GM19193 (cell line): ENCODE data around the gene ATF4.

ENCODE experiments used
- POLR2A ChIP-seq: IDR thresholded peaks from 4 replicates; pipeline ENCODE4 v1.6.1; 2011; ENCODE audit not compliant: insufficient read depth, insufficient read length; ENCODE audit errors: extremely low read depth

Gene ATF4

DNA sequence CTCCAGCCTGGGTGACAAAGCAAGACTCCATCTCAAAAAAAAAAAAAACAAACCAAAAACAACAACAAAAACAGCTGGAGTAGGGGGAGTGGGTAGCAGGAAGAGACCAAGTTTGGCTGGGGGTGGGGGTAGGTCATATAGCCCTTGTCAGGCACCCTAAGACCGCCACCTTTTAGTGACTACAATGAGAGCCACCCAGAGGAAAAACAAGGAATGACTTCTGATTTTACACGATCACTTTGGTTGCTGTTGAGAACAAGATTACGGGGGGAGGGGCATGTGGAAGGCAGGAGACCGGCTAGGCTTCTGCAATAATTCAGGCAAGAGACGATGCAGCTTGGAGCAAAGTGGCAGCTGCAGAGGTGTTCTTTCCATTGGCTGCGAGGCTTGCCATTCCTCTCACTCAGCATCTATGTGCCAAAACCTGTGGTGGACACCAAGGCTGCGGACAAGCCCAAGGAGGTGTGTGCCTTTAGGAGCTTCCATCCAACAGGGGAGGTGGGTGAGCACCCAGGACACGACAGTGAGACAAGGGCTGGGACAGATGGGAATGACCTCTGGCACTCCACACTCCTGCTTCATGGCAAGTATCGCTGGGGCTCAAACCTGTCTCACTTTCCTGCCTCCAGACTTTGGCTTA is 10.4 kb downstream of the ATF4 start:
- no peak for TF ChIP-seq POLR2A

DNA sequence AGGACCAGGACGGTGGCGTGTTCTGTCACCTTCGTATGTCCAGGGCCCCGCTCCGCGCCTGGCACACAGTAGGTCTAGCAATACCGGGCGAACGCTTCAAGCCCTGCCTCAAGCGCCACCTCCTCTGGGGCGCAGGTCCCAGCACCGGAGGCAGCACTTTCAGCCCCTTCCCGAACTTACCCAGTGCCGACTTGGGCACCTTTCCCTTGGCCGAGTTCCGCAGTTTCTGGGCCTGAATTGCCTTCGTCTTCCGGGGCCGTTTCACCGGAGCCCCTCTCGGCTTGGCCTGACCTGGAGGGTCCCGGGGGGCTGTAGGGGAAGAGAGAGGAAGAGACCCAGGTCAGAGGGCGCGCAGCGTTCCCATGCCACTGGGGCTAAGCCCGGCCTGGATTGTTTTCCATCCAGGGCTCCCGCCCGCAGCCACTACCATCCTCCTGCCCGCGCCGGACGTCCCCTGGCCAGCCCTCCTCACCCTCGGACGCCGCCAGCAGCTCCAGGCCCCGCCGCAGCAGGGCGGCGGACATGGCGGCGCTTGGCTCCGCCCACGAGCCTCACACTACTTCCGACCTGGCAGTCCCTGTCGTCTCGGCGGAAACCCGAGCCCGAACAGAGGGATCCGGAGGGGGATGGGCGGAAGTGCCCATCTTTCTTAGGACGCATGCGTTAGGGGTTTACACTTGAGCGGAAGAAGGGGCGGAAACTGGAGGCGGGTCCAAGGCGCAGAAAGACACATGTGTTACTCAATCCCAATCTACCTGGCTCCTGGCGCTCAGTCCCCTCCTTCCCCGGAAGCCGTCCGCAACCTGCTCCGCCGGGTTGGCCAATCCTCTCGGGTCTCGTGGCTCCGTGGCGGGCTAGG is 12.1 kb downstream of the ATF4 start, which contains the start of gene RPS19BP1:
TSS of gene RPS19BP1 (minus strand) at position 534 of the 859 bp plus-strand sequence. CDS start at position 524, 10 bp downstream.
- peak; percentile 98 for TF ChIP-seq POLR2A

DNA sequence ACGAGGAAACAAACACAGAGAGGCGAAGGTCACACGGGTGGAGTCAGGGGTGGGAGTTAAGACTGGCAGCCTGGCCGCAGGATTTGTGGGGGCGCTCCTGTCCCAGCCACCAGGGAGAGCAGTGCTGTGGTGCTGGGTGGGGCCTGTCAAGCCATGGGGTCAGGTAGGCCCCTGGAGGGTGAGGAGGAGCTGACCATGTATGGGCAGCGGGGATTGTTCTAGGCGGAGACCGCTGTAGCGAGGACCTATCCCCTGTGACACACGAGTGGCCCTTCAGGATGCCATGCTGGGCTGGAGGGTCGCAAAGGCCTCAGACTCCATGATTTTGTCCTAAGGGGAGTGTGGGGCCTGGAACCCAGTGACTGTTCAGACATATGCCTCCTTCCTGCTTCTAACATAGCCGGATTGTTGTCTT is 13.7 kb downstream of the ATF4 start:
- no peak for TF ChIP-seq POLR2A

DNA sequence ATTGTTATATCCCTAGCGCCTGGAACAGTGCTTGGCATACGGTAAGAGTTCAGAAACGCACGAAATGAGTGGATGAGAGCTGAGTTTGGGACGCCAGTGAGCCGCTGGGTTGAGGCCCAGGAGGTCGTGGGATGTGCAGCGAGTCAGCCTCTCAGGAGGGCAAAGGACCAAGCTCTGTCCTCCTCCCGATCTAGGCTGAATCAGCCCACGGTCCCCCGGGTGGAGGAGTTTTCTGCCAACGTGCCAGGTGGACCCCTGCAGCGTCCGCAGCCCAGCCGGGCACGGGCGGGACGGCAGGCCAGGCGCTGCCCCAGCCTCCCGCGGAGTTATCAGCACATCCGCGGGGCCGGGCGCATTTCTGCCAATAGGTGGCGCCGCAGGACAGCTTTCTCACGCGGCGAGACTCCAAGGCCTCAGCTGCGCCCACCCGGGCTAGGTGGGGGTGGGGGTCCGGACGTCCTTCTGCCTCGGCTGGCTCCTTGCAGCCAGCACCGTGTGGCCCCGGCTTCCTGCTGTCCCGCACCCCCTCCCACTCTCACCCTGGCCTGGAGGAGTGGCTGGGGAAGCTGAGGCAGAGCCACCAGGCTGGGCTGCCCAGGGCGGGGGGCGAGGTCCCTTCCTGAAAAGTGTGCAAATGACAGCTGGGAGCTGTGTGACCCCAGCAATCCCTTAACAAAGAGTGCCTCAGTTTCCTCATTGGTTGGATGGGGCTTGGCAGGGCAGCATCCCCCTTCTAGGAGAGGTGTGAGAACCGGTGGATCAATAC is 14.4 kb downstream of the ATF4 start:
- TF ChIP-seq POLR2A: no peak

DNA sequence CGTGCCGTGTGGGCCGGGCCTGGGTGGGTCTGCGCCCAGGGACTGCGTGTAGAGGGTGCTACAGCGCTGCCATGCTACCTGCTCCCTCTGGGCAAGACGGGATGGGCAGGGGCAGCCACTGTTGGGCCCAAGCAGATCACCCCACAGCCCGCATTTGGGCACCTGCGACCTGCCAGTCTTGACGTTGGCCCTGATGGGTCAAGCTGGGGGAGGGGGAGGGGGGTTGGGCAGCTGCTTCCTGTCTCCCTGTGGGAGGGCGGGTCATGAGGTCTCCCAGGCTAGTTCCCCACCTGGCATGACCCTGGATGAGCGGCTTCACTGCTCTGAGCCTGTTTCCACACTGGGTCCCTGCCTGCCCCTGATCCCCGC is 15.0 kb downstream of the ATF4 start:
- TF ChIP-seq POLR2A: no peak

DNA sequence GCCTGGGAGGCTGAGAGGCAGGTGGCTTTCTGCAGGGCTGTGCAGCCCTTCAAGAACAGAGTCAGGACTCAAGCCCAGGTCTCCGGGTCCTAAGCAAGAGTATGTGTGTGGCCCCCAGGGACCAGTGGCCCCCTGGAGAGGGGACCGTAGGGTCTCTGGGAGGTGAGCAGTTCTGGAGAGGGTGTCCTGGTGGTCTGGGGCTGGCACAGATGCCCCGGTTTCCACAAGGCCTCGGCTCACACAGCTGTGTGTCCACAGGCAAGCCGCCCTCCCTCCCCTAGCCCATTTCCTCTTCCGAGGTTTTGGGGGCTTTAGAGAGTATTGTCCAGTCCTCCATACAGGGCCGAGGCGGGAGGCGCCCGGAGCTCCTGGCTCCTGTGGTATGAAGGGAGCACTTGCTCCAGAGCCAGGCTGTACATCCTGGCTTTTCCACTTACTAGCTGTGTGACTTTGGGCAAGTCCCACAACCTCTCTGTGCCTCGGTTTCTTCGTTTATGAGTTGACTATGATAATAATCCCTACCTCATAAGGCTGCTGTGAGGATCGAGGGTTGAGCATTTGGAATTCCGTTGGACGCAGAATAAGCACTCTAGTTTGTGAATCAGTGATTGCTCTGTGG is 15.6 kb downstream of the ATF4 start:
- TF ChIP-seq POLR2A: no peak

DNA sequence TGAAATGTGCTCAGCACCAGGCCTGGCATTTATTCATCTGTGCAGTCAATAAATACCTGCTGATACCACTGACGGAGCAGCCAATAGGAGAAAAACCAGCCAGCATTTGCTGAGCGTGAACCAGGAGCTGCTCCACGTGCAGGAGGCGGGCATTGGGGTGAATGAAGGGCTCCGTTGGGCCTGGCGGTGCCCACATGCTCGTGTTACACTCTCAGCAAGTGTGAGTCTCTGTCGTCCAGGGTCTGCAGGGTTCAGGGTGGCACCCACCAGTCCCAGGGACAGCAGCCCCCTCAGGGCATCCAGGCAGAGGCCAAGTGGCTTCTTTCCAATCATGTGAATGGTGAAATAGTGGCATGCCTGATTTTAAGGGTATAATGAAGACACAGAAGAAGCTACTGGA is 16.3 kb downstream of the ATF4 start:
- TF ChIP-seq POLR2A: no peak

DNA sequence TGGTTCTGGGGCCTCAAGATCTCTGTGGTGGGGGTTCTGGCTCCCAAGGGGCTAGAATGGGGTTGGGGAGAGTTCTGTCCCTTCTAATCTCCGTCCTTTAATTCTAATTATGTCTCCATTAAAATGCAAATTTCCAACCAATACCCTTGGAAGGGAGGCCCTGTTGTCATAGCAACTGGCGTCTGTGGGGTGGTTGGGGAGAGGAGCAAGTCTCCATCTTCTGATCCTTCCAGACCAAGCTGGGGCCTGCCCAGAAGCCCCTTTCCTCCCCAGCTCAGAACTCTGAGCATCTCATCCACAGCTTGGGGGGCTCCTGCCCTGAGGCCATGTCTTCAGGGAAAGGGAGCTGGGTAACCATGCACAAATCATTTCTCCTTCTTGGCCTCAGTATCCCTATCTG is 17.6 kb downstream of the ATF4 start:
- no peak for TF ChIP-seq POLR2A

DNA sequence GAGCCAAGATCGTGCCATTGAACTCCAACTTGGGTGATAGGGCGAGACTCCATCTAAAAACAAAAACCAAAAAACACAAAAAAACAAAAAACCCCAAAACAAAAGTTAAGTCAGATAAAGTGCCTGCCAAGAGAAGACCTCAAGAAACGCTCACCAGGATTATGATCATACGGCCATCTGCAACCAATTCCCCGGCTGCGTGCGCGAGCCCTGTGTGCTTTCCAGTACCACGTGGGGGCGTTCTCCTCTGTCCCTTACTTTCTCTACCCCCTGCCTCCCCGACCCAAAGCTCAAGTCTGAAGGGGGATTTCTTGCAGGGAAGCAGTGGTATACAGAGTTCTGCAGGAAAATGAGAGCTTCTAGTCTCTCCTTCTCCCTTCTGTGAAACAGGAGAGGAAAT is 22.7 kb downstream of the ATF4 start:
- no peak for TF ChIP-seq POLR2A

DNA sequence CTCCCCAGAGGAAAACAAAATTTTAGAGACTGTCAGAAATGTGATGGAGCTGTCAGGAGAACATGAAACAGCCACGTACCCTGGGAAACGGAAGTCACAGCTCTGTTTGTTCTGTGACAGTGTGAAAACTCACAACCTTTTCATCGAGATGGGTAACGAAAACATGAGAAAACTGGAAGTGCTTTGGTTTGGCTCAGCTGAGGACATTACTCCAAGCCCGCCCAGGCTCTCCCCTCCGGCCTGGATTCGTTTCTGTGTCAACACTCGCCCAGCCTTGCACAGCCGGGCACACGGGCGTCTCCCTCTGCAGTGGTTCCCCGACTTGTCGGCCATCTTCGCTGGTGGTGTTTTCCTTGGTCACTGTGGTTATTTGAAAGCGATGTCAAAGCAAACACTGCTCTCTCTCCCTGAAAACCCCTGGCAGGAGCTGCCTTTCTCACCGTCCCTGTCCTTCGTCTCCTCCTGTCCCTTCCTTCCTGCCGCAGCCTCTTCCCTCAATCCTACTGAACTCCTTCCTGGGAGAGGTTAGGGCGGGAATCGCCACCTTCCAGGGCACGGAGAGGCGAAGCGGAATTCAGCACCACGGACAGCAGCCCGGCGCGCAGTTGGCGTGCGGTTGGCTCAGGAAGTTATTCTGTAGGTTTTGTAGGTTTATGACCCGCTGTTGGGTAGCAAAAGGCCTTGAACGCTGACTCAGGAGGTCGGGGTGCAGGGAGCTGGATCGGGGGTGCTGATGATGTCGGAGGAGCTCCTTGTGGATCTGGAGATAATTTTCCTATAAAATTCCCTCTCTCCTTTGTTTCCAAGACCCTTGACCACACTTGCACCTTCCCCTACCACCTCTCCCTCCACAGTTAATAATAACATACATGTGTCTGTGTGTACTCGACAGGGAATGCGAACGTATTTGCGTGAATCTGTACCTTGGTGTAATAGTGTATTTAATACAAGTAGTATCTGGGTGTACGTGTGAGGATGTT is 25.3 kb downstream of the ATF4 start:
- TF ChIP-seq POLR2A: no peak

DNA sequence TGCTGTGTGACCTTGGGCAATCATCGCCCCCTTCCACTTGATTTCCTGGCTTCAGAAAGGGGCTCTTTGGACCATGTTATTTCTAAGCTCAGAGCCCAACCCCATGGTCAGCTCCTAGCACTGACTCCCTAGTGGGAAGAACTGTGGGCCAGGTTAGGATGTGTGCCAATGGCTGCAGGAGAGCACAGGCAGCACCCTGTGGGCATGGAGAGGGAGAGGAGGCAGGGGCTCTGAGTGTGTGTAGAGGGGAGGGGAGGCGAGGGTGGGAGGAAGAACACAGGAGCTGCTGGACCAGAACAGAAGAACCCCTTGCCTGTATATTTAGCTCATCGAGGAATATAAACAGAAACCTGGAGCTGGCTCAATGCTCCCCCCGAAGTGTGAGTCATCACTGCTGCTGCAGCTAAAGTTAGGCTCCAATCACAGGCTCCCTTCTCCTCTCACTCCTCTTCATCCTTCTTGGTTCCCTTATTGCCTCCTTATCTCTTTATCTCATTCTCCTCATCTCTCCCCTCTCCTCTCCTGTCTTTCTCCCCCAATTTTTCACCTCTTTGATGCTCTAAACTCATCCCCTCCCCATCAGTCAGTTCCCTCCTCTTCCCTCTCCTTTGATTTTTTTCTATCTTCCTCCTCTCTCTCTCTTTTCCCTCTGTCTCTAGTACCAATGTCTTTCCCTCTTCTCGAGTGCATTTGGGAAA is 26.7 kb downstream of the ATF4 start:
- TF ChIP-seq POLR2A: no peak

DNA sequence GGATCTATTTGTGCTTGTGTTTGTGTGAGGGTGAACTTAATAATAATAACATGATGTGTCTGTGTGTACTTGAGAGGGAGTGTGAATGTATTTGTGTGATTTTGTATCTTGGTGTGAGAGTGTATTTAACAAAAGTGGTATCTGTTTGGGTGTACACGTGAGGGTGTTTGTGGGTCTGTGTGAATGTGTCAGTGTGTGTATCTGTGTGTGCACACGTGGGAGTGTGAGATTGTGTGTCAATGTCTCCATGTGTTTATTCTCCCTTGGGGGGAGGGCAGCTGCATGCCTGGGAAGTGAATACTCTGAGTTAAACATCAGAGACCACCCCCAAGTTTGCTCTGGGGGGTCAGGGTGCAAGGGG is 27.2 kb downstream of the ATF4 start:
- TF ChIP-seq POLR2A: no peak

DNA sequence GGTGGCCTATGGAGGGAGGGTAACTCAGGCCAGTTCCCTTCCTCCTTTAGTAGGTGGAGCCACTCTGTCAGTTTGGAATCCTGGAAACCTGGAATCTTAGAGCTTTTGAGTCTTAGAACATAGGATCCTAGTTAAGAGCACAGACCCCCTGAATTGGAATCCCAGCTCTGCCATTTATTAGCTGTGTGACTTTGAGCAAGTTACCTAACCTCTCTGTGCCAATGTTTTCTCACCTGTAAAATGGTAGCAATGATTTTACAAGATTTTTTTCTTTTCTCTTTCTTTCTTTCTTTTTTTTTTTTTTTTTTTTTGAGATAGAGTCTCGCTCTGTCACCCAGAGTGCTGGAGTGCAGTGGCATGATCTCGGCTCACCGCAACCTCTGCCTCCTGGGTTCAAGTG is 33.1 kb downstream of the ATF4 start:
- TF ChIP-seq POLR2A: no peak
